Measurements from ENCODE around the gene PPP1R14D.

- TF ChIP-seq FOS (IDR thresholded peaks at IDR 0.05; ENCODE audit: borderline replicate concordance, insufficient read depth, low read length) (no peak), CTCF (IDR thresholded peaks at IDR 0.05; ENCODE audit: extremely low read depth in 1 of 2, insufficient read depth in 1 of 2, low read depth in 1 of 2, low read length in 2 of 2) (no peak), POLR2A (IDR thresholded peaks at IDR 0.05; ENCODE audit: low read depth, low read length) (no peak), EZH2 (IDR thresholded peaks at IDR 0.05; ENCODE audit: borderline replicate concordance, low read depth, low read length, severe bottlenecking) (no peak), MAX (IDR thresholded peaks at IDR 0.05; ENCODE audit: insufficient read depth, insufficient read length) (no peak), POLR2AphosphoS5 (IDR thresholded peaks at IDR 0.05; ENCODE audit: insufficient read depth, low read depth, low read length) (no peak), GATA2 (IDR thresholded peaks at IDR 0.05; ENCODE audit: insufficient read depth, insufficient read length, low read depth, low read length) (no peak), JUN (IDR thresholded peaks at IDR 0.05; ENCODE audit: borderline replicate concordance, insufficient read depth, insufficient read length, low read depth) (no peak), MYC (IDR thresholded peaks at IDR 0.05; ENCODE audit: low read depth, low read length) (no peak)
These were observed 36.1 kb downstream of the PPP1R14D start for GRCh38 chr15:40792394-40792793.

Measured in endothelial cell of umbilical vein (primary cell).